MM.1S (cell line): Measurements from ENCODE around the gene SRI.

Experiments used
- DNase-seq: peaks from one replicate; pipeline ENCODE4 v3.0.0-alpha.2; 2015
- H2AFZ ChIP-seq: fragments of 300-600 bp; sonication (generic); 2 replicates; pipeline ENCODE4 v1.6.0; 2016; ENCODE audit warnings: antibody characterized with exemption, low read length
- H3F3A ChIP-seq: fragments of 300-600 bp; sonication (generic); 2 replicates; pipeline ENCODE4 v1.6.1; 2016; ENCODE audit warnings: mild to moderate bottlenecking, antibody characterized with exemption, low read length, moderate library complexity, mixed read lengths; ENCODE audit not compliant: insufficient read depth
- H3K27ac ChIP-seq: fragments of 300-600 bp; sonication (generic); 2 replicates; pipeline ENCODE4 v1.5.1; 2016; ENCODE audit warnings: mild to moderate bottlenecking, low read length
- H3K27me3 ChIP-seq: fragments of 300-600 bp; sonication (generic); replicated peaks from 2 replicates; pipeline ENCODE4 v1.6.0; 2016; ENCODE audit warnings: low read length; ENCODE audit not compliant: insufficient read depth
- H3K36me3 ChIP-seq: fragments of 300-600 bp; sonication (generic); replicated peaks from 2 replicates; pipeline ENCODE4 v1.6.1; 2016; ENCODE audit warnings: mild to moderate bottlenecking, low read length, mixed read lengths; ENCODE audit not compliant: insufficient read depth
- H3K4me1 ChIP-seq: fragments of 300-600 bp; sonication (generic); 2 replicates; pipeline ENCODE4 v1.6.1; 2016; ENCODE audit warnings: low read length, mixed read lengths
- H3K4me2 ChIP-seq: fragments of 300-600 bp; sonication (generic); 2 replicates; pipeline ENCODE4 v1.6.0; 2016; ENCODE audit warnings: low read depth, low read length
- H3K4me3 ChIP-seq: fragments of 300-600 bp; sonication (generic); 2 replicates; pipeline ENCODE4 v1.5.1; 2016; ENCODE audit warnings: low read length, mixed read lengths
- H3K79me2 ChIP-seq: fragments of 300-600 bp; sonication (generic); 2 replicates; pipeline ENCODE4 v1.6.1; 2016; ENCODE audit warnings: mixed run types, low read length, mixed read lengths
- H3K9ac ChIP-seq: fragments of 300-600 bp; sonication (generic); 2 replicates; pipeline ENCODE4 v1.6.1; 2016; ENCODE audit warnings: low read length, mixed read lengths
- H3K9me2 ChIP-seq: fragments of 300-600 bp; sonication (generic); replicated peaks from 2 replicates; pipeline ENCODE4 v1.6.1; 2016; ENCODE audit warnings: mild to moderate bottlenecking, low read length, mixed read lengths; ENCODE audit not compliant: insufficient read depth
- H3K9me3 ChIP-seq: fragments of 300-600 bp; sonication (generic); replicated peaks from 2 replicates; pipeline ENCODE4 v1.6.1; 2016; ENCODE audit warnings: mild to moderate bottlenecking, low read length, mixed read lengths; ENCODE audit not compliant: insufficient read depth
- H4K20me1 ChIP-seq: fragments of 300-600 bp; sonication (generic); 2 replicates; pipeline ENCODE4 v1.6.1; 2016; ENCODE audit warnings: mild to moderate bottlenecking, low read length, moderate library complexity, mixed read lengths; ENCODE audit not compliant: insufficient read depth
- CTCF ChIP-seq: fragments of 300-600 bp; sonication (generic); IDR thresholded peaks from 2 replicates; pipeline ENCODE4 v1.5.1; 2016; ENCODE audit warnings: antibody characterized with exemption, low read length, mixed read lengths
- EZH2 ChIP-seq: fragments of 300-600 bp; sonication (generic); optimal IDR thresholded peaks from 2 replicates; pipeline ENCODE3; 2017; ENCODE audit warnings: low read depth, mild to moderate bottlenecking, antibody characterized with exemption, low read length, mixed read lengths
- EZH2phosphoT487 ChIP-seq: fragments of 300-600 bp; sonication (generic); IDR thresholded peaks from 2 replicates; pipeline ENCODE4 v1.6.1; 2018; ENCODE audit warnings: antibody characterized with exemption, low read length

SRI gene

GRCh38 chr7:88230646-88231045, 10.8 kb upstream of the SRI start:
- H3K9ac ChIP-seq: no peak overlapping the region
- no peaks in the 10 kb centered on the region for H3K79me2 ChIP-seq
- no peaks in the 10 kb centered on the region for H3K9me3 ChIP-seq
- TF ChIP-seq EZH2 (no peak), CTCF (no peak), EZH2phosphoT487 (no peak)
- H4K20me1 ChIP-seq: no peaks in the 10 kb centered on the region
- no peaks in the 10 kb centered on the region for H3F3A ChIP-seq
- H3K4me3 ChIP-seq: no peak overlapping the region
- no peaks in the 10 kb centered on the region for H3K36me3 ChIP-seq
- no peak for DNase-seq
- H2AFZ ChIP-seq: no peak overlapping the region
- H3K27ac ChIP-seq: no peak overlapping the region
- no peaks in the 10 kb centered on the region for H3K9me2 ChIP-seq
- H3K4me2 ChIP-seq: no peak overlapping the region
- H3K4me1 ChIP-seq: no peaks in the 10 kb centered on the region
- H3K27me3 ChIP-seq: no peaks in the 10 kb centered on the region

GRCh38 chr7:88229302-88229995, 9.6 kb upstream of the SRI start:
- Histone ChIP-seq H3K27ac (no peak overlapping the region), H3K9ac (no peak overlapping the region)

GRCh38 chr7:88226886-88227516, 7.2 kb upstream of the SRI start:
- Histone ChIP-seq H3K27me3 (no peaks in the 10 kb centered on the region), H3K4me3 (no peak overlapping the region), H3K9me2 (no peaks in the 10 kb centered on the region), H3K36me3 (no peaks in the 10 kb centered on the region), H3K27ac (no peak overlapping the region), H3K4me2 (no peak overlapping the region), H3K9me3 (no peaks in the 10 kb centered on the region), H3K9ac (no peak overlapping the region), H3K4me1 (no peaks in the 10 kb centered on the region), H2AFZ (no peak overlapping the region), H3F3A (no peaks in the 10 kb centered on the region), H3K79me2 (no peaks in the 10 kb centered on the region), H4K20me1 (no peaks in the 10 kb centered on the region)
- no peak for TF ChIP-seq EZH2phosphoT487
- no peak for TF ChIP-seq CTCF
- TF ChIP-seq EZH2: no peak
- DNase-seq: no peak

More at GRCh38 chr7:88229302-88229995, 9.6 kb upstream of the SRI start:
- Histone ChIP-seq H2AFZ (no peak overlapping the region), H3K27me3 (no peaks in the 10 kb centered on the region), H3K4me2 (no peak overlapping the region), H3F3A (no peaks in the 10 kb centered on the region), H3K79me2 (no peaks in the 10 kb centered on the region), H3K9me3 (no peaks in the 10 kb centered on the region), H3K9me2 (no peaks in the 10 kb centered on the region), H4K20me1 (no peaks in the 10 kb centered on the region), H3K36me3 (no peaks in the 10 kb centered on the region), H3K4me1 (no peaks in the 10 kb centered on the region), H3K4me3 (no peak overlapping the region)
- DNase-seq: no peak
- TF ChIP-seq EZH2phosphoT487 (no peak), EZH2 (no peak), CTCF (no peak)
